ENCODE measurements around the gene ZNF440. TPM values are rescaled to one million over a fixed set of nuclear protein-coding genes. Genes with fewer than 3 reads are reported as not detected.

The ZNF440 gene
- 10.7 and 18.1 TPM in 2 replicates for total RNA-seq

DNA sequence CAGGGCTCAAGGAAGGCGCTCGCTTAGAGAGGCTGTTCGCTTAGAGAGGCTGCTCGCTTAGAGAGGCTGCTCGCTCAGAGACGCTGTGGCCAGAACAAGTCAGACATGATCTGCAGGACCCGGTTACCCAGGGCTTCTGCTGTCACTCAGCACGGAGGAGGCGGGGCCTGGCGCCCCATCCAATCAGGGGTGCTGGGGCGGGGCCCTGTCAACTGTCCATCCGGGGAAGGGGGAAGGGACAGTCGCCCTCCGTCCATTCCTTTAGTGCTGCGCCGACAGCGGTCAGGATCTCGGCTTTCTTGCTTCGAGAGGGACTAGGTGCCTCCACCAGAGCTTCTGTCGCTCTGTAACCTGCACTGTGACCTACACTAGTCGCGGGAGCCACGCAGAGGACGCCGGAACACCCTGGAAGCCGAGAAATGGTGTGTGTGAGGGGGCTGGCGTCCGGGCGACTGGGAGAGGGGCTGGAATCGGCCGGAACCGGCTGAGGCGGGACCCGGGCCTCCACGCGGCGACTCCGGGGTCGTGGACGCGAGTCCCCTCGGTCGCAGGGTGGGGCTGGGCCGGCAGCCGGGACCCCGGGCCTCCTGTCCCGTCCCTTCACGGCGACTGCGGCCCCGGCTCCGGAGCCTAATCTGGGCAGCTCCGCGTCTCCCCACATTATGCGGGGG lies at the start of gene ZNF440:
Gene ZNF440 (plus strand): TSS at position 245 of the 671 bp plus-strand sequence. CDS start 175 bp downstream, at position 420.

DNA sequence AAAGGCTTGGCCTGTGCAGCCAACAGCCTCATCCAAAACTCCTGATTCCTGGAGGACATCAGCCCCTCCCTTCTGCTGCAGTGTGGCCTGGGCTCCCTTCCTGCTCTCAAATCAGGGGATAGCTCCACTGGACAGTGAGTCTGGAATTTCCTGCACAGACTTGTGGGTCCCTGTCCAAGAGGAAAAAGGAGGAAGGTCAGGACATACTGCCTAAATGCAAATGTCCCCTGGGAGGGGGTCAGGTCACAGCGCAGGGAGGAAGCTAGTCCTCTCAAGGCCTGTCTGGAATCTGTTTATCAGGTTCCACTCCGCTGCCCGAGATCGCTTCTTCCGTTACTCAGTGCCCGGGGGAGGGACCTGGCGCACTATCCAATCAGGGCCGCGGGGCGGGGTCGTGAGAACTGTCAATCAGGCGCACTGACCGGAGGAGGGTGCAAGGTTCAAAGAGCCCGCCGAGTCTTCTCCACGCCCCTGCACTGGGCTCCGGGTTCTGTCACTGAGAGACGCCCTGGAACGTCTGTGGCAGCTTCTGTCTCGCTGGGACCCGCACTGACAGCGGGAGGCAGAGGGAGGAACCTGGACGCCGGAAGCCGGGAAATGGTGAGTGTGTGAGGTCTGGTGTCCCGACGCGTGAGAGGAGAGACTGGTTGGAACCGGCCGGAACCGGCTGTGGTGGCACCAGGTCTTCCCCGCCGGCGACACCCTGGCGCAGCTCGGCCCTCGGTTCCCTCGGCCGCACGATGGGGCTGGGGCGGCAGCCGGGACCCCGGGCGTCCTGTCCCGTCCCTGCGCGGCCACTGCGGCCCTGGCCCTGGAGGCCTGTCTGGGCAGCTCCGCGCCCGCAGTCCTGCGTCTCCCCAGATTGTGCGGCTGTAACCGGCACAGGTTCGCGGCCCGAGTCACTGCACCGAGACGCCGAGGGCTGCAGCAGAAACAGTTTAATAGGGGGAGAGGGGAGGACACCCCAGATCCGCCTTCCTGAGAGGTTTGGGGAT lies 47.2 kb upstream of the ZNF440 start, which contains the start of gene ZNF441:
Gene ZNF441 (plus strand): TSS at position 404 of the 995 bp plus-strand sequence. CDS start 194 bp downstream, at position 598.

DNA sequence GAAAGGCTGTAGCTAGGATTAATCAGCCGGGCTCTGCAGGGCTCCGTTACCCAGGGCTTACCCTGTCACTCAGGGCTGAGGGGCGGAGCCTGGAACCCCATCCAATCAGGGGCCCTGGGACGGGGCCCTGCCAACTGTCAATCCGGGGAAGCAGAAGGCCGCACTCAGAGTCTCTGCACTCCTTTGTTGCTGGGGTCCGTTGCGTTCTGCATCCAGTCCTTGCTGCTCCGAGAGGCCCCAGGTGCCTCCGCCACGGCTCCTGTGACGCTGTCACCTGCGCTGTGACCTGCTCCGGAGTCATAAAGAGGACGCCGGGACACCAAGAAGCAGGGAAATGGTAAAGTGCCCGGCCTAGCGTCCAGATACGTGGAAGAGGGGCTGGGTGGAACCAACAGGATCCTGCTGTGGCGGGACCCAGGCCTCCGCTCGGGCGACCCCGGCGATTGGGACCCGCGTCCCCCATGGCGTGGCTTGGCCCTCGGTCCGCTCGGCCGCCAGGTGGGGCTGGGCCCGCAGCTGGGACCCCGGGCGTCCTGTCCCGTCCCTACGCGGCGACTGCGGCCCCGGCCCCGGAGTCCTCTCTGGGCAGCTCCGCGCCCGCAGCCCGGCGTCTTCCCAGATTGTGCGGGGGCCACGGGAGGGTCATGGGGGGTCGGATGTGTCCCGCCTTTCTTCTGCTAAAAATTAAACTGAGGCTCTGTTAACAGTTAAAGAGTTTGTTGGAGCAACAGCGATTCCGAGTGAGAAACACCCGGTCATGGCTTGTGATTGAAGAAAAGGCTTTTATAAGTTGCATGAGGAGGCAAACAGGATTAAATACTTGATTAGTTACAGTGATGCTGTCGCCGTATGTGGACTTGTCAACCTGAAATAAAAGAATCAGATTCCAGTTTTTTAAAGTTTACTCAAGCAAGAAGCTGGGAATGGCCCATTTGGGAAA lies 15.4 kb upstream of the ZNF440 start, which contains the start of gene ZNF491:
Gene ZNF491 (plus strand): TSS at position 133 of the 940 bp plus-strand sequence. CDS start 7,431 bp downstream, outside the sequence.

DNA sequence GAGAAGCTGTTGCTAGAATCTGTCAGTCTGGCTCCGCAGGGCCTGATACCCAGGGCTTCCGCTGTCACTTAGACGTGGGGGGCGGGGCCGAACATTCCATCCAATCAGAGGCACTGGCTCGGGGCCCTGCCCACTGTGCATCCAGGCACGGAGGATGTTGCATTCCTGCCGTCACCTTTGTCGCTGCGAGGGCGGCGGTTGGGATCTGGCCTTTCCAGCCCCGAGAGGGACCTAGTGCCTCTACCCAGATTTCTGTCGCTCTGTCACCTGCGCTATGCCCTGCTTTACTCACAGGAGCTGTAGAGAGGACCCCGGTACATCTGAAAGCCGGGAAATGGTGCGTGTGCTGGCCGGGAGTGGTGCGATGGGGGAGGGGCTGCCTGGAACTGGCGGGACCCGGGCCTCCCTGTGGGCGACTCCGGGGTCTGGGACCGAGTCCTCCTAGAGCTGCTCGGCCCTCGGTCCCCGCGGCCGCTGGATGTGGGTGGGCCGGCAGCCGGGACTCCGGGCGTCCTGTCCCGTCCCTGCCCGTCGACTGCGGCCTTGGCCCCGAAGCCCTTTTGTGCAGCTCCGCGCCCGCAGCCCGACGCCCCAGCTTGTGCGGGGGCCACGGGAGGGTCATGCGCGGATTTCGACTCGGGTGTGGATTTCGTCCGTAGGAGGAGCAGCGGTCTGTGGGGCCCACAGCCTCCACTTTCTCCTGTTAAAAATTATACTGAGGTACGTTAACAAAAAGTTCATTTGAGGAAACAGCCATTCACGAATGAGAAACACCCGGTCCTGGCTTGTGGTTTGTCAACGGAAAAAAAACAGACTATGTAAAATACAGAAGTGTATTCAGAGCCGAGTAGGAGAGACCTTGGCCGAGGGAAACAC lies 34.8 kb downstream of the ZNF440 start, which contains the start of gene ZNF439:
Gene ZNF439 (plus strand): TSS at position 133 of the 876 bp plus-strand sequence. CDS start 142 bp downstream, at position 275.

Other genes with a start within 250 kb of the ZNF440 start
- 0.79 and 2.1 TPM in 2 replicates for gene ACP5, start 236.6 kb upstream of the ZNF440 start, total RNA-seq
- 20.5 and 23.9 TPM in 2 replicates for gene ZNF627, start 216.8 kb upstream of the ZNF440 start, total RNA-seq
- 18.7 and 29.4 TPM in 2 replicates for gene ZNF823, start 75.3 kb upstream of the ZNF440 start, total RNA-seq
- gene ZNF441, start 47.3 kb upstream of the ZNF440 start, total RNA-seq = 9.1 and 10.2 TPM in 2 replicates
- gene ZNF491, start 15.8 kb upstream of the ZNF440 start, total RNA-seq = 1.4 and 3.5 TPM in 2 replicates
- 14.7 and 17.3 TPM in 2 replicates for gene ZNF439, start 34.5 kb downstream of the ZNF440 start, total RNA-seq
- gene ZNF69, start 73.5 kb downstream of the ZNF440 start, total RNA-seq = 27.9 and 38.4 TPM in 2 replicates
- 7.6 and 8.2 TPM in 2 replicates for gene ZNF700, start 110.8 kb downstream of the ZNF440 start, total RNA-seq
- 2.7 and 3.5 TPM in 2 replicates for gene ZNF763, start 150.8 kb downstream of the ZNF440 start, total RNA-seq
- gene ZNF433, start 221.4 kb downstream of the ZNF440 start, total RNA-seq = 7.4 and 15.7 TPM in 2 replicates
- gene ZNF878, start 238.7 kb downstream of the ZNF440 start, total RNA-seq = 0.98 and 1.2 TPM in 2 replicates

Data from placental epithelial cell (primary cell).